Hair follicular keratinocyte (primary cell): Measurements from ENCODE around the gene APPL1. TPM values are rescaled to one million over a fixed set of nuclear protein-coding genes. Genes with fewer than 3 reads are reported as not detected.

Source experiments
- total RNA-seq: library from RNA; depleted of rRNA; stranded (reverse); fragments of >200 nt; gene quantifications from 2 replicates; pipeline ENCODE4 v1.2.3, GENCODE V29; 2015

The APPL1 gene
- total RNA-seq = 18.1 and 23.2 TPM in 2 replicates

DNA sequence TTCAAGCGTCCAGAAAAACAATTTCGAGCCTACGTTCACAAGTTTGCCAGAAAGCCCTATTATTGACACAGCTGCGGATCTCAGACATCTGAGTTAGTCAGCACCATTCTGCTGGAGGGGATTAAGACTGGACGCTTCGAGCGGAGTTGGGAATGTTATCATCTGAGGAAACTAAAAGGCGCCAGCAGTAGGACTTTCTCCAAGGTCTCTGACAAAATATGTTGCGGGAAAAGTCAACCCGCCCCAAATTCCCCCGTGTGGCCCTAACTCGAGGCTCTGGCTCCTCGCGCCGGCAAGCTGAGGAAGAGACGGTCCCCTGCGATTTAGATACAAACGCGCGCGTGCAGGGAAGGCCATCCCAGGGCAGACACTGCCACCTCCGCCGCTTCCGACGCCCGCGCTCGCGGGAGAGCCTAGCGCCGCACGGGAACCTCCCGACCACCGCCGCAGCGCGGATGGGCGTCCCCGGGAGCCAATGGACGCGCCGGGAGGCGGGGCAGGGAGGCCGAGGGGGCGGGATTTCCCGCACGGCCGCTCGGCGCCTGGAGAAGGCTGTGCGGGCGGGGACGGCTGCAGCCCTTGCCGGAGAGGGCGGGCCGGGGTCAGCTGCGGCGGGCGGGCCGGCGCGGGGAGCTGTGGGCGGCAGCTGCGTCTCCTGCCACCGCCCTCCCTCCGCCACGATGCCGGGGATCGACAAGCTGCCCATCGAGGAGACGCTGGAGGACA, at the start of gene APPL1:
TSS of gene APPL1 (plus strand) at position 526 of the 726 bp plus-strand sequence. CDS start at position 681, 155 bp downstream.

GRCh38 chr3:57199895-57200297, 27.6 kb upstream of the APPL1 start, which contains the start of gene HESX1:
TSS of gene HESX1 (minus strand) at chr3:57199978. CDS start at chr3:57199918, 60 bp downstream.

GRCh38 chr3:57292159-57292896, 64.8 kb downstream of the APPL1 start, which contains the start of gene ASB14:
TSS of gene ASB14 (minus strand) at chr3:57292685. CDS start at chr3:57292033, 652 bp downstream.

Other genes starting within 250 kb of the APPL1 start
- gene SPATA12, start 167.1 kb upstream of the APPL1 start, total RNA-seq = not detected in 2 replicates
- gene IL17RD, start 62.4 kb upstream of the APPL1 start, total RNA-seq = 1.1 and 1.3 TPM in 2 replicates
- 0.34 and 0.55 TPM in 2 replicates for gene HESX1, start 27.8 kb upstream of the APPL1 start, total RNA-seq
- not detected in 2 replicates for gene ASB14, start 65.0 kb downstream of the APPL1 start, total RNA-seq